Effector CD4-positive, alpha-beta T cell (primary cell): ENCODE measurements around the gene MAPK1IP1L.

Experiments used
- DNase-seq: peaks from one replicate; pipeline ENCODE4 v3.0.0-alpha.2; 2020

MAPK1IP1L gene

GRCh38 chr14:55098561-55098898 lies 47.1 kb downstream of the MAPK1IP1L start:
- no peak for DNase-seq

GRCh38 chr14:55099756-55100155 lies 48.3 kb downstream of the MAPK1IP1L start:
- DNase-seq = no peak

GRCh38 chr14:55101698-55102097 lies 50.3 kb downstream of the MAPK1IP1L start:
- no peak for DNase-seq

GRCh38 chr14:55102141-55102621 lies 50.7 kb downstream of the MAPK1IP1L start:
- DNase-seq = peak; percentile 32

GRCh38 chr14:55103005-55103640 lies 51.7 kb downstream of the MAPK1IP1L start:
- peak; percentile 39 for DNase-seq

GRCh38 chr14:55103971-55104954 lies 52.8 kb downstream of the MAPK1IP1L start:
- DNase-seq = no peak

- no peak for DNase-seq
These were observed 54.5 kb downstream of the MAPK1IP1L start for GRCh38 chr14:55105991-55106390.

GRCh38 chr14:55107766-55108554 lies 56.5 kb downstream of the MAPK1IP1L start:
- no peak for DNase-seq

DNA sequence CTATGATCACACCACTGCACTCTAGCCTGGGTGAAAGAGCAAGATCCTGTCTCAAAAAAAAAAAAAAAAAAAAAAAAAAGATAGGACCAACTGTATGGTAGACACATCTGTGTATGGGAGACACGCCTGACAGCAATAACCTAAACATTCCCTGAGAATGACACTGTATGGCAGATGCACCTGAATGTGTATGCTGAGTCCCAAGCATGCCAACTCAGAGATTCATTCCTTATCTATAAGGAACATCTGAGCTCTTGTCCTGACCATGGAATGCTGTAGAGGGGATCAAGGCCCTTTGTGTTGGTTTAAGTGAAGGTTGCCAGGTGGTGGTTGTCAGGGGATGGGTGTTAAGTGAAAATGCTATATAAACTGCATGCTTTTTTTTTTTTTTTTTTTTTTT lies 58.4 kb downstream of the MAPK1IP1L start:
- no peak for DNase-seq

- DNase-seq = no peak
These were observed 59.8 kb downstream of the MAPK1IP1L start for GRCh38 chr14:55111122-55111708.

- DNase-seq = no peak
These were observed 63.3 kb downstream of the MAPK1IP1L start for GRCh38 chr14:55114720-55115119.

DNA sequence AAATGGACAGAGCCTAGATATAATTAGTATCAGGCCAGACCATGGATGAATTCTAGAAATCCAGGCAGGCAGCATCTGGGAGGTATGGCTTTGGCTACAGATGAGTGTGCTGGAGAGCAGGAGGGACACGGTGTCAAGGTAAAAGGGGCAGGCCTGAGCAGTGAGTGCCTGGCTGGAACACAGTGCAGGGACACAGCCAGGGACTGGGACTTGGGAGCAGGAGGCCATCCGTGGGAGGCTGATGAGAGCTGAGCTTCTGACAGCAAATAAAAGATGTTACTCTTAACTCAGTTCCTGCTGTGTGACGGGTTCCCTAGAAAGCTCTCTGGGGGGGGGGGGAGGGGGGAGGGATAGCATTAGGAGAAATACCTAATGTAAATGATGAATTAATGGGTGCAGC lies 64.0 kb downstream of the MAPK1IP1L start:
- no peak for DNase-seq

- DNase-seq = no peak
These were observed 64.4 kb downstream of the MAPK1IP1L start for GRCh38 chr14:55115861-55116245.

GRCh38 chr14:55116246-55117030 lies 65.0 kb downstream of the MAPK1IP1L start:
- DNase-seq = no peak

- DNase-seq = no peak
These were observed 66.5 kb downstream of the MAPK1IP1L start for GRCh38 chr14:55117803-55118441.

- no peak for DNase-seq
These were observed 67.3 kb downstream of the MAPK1IP1L start for GRCh38 chr14:55118761-55119160.
